NCI-H2196 (cell line): ENCODE data around the gene CDCA8.
"Not testable (repeated sequence)": the region's sequence is repeated elsewhere in the genome, so short reads cannot be mapped to it uniquely, and the experiment has no call there.

Experiments used
- DNase-seq: peaks from one replicate; lab custom pipeline; 2025; ENCODE audit not compliant: unreplicated experiment; lab: John Stamatoyannopoulos, UW

CDCA8 gene

DNA sequence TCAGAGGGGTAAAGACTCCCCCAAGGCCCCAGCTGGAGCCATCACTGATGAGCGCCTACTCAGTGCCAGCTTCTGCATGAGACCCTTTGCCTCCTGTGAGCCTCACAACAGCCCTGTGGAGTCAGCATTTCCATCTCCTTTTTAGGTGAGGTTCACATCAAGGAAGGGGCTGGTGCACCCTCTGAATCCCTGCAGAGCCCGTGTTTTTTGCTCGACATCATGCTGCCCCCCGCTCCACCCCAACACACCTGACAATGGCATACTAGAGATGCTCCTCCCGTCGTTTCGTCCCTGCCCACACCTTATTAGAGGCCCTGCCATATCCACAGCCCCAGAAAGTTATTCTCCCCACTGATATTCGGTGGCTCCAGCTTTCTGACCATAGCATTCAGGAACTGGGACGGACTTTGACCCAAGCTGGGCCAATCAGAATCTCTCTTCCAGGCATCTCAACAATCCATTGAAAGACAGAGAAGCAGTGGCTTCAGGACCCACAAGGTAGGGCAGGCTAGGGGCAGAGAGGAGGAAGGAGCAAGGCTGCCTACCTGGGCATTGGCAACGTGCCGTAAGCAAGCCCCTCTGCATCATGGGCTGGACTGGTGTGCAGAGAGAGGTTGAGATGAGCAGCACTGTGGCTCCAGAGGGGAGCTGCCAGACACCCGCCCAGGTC lies 39.9 kb downstream of the CDCA8 start:
- no peak for DNase-seq

DNA sequence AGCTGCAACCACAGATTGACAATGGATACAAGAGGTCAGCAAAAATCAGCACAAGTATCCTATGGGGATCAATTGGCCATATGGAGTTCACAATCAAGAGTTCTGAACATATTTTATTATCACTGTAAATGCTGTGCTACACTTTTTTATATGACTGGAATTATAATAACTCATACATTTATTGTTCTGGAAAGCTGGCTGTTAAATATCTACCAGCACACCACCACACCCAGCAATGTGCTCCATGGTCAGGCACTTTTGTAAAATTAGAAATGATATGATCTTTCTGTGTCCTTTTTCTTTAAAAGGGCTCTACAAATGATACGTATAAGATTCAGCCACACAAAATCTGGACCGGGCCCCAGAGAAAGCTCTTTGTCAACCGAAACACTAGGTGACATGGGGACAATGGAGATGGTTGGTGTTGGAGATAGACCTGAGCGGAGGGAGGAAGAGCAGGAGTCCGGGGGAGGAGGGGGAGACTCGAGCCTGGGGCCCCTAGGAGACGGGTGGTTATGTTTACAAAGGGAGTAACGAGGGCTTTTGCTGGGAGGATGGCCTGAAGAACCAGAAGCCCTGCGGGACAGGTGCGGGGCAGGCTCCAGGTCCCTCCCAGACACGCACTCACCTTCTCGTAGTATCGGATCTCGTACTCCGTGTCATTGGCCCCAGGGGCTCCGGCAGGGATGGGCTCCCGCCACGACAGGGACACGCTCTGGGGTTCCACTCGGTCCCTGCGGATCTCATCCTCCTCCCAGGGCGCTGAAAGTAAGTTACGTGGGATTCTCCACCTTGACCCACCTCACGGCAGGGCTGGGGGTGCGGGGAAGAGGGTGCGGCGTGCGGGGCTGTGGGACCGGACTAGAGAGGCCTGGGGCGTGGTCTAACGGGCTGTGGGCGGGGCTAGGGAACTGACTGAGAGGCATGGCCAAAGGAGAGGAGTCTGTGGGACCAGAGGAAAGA lies 42.6 kb downstream of the CDCA8 start:
- no peak for DNase-seq

DNA sequence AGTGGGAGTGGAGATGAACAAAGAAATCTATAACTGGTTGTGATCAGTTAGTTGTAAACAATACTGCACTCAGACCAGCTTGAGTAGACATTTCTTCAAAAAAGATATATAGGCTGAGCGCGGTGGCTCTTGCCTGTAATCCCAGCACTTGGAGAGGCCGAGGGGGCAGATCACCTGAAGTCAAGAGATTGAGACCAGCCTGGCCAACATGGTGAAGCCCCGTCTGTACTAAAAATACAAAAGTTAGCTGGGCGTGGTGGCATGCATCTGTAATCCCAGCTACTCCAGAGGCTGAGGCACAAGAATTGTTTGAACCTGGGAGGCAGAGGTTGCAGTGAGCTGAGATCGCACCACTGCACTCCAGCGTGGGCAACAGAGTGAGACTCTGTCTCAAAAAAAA lies 45.7 kb downstream of the CDCA8 start:
- not testable (repeated sequence) for DNase-seq

DNA sequence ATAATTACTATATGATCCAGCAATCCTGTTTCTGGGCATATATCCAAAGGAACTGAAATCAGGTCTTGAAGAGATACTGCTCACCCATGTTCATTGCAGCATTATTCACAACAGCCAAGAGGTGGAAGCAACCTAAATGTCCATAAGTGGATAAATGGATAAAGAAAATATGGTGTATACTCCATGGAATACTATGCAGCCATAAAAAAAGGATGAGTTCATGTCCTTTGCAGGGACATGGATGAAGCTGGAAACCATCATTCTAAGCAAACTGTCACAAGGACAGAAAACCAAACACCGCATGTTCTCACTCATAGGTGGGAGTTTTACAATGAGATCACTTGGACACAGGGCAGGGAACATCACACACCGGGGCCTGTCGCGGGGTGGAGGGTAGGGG lies 46.3 kb downstream of the CDCA8 start:
- DNase-seq: not testable (repeated sequence)

DNA sequence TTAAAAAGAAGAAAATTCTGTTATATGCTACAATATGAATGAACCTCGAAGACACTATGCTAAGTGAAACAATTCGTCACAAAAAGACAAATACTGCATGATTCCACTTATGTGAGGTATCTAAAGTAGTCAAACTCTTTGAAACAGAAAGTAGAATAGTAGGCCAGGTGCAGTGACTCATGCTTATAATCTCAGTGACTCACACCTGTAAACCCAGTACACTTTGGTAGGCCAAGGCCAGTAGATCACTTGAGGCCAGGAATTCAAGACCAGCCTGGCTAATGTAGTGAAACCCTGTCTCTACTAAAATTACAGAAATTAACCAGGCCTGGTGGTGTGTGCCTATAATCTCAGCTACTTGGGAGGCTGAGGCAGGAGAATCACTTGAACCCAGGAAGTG lies 46.9 kb downstream of the CDCA8 start:
- DNase-seq: peak; percentile 19

DNA sequence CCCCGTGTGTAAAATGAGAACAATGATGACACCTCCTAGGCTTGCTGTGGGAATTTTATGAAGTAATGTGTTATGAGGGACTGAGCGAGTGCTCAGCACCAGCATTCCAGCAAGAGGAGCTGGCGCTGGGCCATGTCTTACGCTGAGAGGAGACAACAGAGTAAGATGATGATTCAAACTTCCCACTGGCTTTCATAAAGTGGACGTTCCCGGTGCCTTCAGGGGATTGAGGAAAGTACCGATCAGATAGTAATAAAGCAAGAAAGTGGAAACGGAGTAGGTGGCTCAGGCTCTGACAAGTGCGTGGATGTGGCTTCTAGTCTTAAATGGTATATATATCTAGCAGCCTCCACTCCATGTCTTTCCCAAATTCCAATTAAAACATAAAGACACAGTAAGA lies 48.8 kb downstream of the CDCA8 start:
- no peak for DNase-seq

DNA sequence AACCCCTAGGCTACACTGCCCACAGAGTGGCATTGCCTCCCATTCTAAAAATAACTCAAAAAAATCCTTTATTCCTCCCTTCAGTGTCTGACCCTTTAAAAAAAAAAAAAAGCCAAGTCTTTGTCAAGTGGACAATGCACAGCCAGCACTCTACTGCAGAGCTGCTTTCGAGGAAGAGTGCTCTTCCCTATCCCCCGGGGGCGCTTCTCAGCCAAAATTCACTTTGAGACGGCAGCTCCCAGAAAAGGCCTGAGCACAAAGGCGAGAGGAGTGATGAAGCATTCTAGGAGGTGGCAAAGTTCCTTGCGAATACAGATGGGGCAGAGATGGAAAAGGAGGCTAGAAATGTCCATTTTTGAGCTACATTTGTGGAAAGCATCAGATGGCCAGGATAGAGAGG lies 49.3 kb downstream of the CDCA8 start:
- DNase-seq: no peak

DNA sequence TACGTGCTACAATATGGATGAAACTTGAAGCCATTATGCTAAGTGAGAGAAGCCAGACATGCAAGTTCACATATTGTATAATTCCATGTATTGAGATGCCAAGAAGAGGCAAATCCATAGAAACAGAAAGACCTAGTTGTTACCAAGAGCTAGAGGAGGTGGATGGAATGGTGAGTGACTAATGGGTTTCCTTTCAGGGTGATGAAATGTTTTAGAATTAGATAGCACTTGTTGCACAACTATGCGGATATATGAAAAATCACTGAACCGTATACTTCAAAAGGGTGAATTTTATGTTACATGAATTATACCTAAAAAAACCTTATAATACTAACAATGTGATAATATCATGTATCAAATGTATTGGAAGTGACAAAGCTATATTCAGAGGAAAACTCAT lies 54.5 kb downstream of the CDCA8 start:
- DNase-seq: no peak

DNA sequence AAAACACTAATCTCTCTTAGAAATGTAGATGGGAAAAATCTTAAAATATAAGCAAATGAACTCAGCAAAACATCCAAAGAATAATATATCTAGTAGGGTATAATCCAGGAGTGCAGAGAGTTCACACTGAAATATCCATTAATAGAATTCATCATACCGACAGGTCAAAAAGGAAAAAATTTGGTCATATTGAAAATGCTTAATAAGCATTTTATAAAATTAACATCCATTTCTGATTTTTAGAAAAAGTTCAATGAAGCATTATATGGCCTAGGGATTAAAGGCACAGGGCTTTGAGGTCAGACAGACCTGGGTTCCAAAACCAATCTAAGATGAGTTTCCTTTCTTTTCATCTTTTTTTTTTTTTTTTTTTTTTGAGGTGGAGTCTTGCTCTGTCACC lies 56.2 kb downstream of the CDCA8 start:
- DNase-seq: no peak

DNA sequence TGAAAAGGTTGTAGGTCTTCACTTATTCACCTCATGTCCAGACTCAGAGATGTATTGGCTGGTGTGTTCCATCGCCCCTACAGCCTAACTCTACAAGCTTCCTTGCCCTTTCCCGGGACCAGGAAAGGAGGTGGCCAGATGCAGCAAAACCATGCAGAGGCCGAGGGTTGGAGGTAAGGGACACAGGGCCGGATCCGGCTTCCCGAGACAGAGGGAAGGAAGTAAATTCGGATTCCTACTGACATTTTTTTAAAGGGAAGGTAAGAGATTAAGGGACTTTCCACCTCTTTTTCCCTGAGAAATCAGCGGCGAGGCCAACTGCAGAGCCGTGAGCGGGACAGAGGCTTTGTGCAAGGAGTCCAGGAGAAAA lies 59.9 kb downstream of the CDCA8 start:
- DNase-seq: no peak

DNA sequence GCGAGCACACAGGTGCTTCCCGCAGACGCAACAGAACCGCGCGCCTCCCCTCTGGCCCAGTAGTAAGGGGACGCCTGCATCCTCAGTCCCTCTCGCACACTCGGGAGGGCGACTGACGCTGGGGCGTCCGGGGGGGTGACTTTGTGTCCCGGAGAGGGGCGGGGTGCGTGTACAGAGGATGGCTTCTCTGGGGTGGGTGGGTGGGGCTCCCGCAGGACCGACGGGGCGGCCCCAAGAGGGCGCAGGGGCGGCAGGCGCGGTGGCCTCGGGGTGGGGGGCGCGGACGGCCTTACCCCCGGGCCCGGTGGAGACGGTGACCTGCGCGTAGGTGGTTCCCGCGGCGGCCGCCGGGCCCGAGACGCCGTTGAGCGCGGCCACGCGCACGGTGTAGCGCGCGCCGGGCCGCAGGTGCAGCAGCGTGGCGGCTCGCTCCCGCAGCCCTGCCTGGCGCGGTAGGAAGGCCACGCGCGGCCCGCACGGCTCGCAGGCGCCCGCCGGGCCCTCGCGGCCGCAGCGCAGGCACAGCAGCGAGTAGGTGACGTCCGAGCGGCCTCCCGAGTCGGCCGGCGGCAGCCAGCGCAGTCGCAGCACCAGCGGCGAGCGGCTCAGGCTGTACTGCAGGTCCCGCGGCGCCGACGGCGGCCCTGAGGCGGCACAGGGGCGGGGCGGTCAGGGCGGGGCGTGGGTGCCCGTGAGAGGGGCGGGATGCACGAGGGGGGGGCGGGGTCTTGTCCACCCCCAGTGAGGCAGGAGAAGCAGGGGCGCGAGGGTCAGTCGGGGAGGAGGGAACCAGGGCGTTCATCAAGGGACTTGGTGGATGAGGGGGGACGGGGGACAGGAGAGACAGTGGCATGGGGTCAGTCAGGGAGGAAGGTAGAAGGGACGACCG lies 60.5 kb downstream of the CDCA8 start:
- peak; percentile 65 for DNase-seq

DNA sequence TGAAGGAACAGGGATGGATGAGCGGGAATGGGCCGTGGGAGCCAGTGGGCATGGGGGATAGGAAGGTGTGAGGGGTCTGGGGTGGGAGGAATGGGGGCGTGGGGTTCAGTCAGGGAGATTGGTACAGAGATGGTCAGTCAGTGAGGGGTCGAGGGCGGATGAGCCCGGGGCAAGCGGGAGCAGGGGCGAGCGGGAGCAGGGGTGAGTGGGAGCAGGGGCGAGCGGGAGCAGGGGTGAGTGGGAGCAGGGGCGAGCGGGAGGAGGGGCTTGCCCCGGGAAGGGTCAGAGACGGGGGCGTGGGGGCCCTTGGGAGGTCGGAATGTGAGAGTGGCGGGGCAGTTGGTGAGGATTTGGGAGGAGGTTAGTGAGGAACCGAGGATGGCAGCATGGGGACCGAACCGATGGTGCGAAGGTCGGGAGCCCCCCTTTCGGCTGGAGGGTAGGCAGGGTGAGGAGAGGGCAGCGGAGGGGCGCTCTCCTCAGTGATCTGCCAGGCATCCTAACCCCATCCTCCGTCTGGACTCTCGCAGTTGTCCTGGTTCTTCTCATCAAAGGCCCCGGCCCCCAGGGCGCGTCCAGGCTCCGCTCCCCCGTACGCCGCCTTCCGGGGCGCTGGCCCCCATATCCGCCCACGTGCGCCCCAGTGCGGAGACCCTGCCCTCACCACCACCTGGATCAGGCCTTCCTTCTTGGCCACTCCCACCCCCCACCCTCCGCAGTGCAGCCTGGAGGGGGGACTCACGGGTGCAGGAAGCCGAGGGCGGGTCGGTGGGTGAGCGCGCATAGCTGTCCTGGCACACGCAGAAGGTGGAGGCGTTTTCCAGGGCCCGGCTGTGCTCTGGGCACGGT lies 61.4 kb downstream of the CDCA8 start:
- DNase-seq: no peak

DNA sequence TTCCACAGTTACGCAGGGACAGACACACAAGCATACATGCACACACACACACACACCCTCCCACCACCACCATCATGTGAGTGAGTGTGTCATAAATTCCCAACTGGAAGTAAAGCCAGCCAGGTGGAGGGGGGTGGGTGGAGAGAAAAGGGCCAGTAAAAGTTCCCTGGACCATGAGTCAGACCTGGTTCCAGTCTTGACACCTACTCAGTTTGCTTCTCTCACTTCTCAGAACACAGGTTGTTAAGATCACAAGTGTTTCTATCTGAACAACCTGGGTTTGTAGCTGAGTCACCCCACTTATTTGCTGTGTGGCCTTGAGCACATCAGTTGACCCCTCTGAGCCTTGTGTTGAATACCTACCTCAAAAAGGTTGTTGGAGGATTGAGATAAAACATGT lies 63.0 kb downstream of the CDCA8 start:
- DNase-seq: no peak

DNA sequence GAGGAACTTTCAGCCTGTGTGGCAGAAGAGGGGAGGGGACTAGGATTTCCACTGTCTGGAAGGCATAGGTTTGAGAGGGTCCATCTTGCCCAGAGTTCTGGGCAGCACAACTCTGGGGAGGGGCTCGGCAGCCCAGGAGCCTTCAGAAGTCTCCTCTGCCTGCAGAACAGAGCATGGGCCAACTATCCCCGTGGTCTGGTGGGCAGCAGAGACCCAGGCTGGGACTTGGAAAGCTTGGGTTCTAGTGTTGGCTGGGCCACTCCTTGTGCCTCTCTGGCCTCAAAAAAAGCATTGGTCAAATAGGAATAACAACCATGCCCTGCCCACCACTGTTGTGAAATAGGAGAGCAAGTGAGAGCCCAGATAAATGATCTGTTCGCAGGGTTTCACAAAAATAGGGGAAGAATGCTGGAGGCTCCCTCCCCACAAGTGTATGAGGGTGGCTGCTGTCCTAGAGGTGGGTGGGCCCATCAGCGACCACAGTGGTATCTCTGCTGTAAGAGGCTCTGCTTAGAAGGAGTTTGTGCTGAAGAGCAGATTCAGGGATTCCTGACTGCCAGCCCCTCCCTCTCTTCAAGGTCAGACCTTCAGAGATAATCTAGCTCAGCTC lies 63.7 kb downstream of the CDCA8 start:
- no peak for DNase-seq
